ENCODE data around the gene INPP4B.

Gene INPP4B

GRCh38 chr4:142376204-142376603 is 469.9 kb downstream of the INPP4B start:
- peaks cover 10% of the 10 kb centered on the region for H3K4me1 ChIP-seq (ENCODE audit: control insufficient read depth, insufficient read depth, low read length)
- H3K9ac ChIP-seq (ENCODE audit: low read length): no peak overlapping the region
- no peak overlapping the region for H3K27ac ChIP-seq (ENCODE audit: low read depth, low read length)
- no peaks in the 10 kb centered on the region for H3K36me3 ChIP-seq (ENCODE audit: control insufficient read depth, insufficient read depth, low read length)
- H3K27me3 ChIP-seq (ENCODE audit: control insufficient read depth, insufficient read depth, low read length): no peaks in the 10 kb centered on the region
- H3K4me3 ChIP-seq (ENCODE audit: low read length): no peak overlapping the region

- H3K36me3 ChIP-seq (ENCODE audit: control insufficient read depth, insufficient read depth, low read length): no peaks in the 10 kb centered on the region
- H3K4me1 ChIP-seq (ENCODE audit: control insufficient read depth, insufficient read depth, low read length): no peaks in the 10 kb centered on the region
- H3K9ac ChIP-seq (ENCODE audit: low read length): no peak overlapping the region
- no peak overlapping the region for H3K27ac ChIP-seq (ENCODE audit: low read depth, low read length)
- H3K27me3 ChIP-seq (ENCODE audit: control insufficient read depth, insufficient read depth, low read length): no peaks in the 10 kb centered on the region
- H3K4me3 ChIP-seq (ENCODE audit: low read length): no peak overlapping the region
Observed at GRCh38 chr4:142373610-142374009, 472.5 kb downstream of the INPP4B start.

DNA sequence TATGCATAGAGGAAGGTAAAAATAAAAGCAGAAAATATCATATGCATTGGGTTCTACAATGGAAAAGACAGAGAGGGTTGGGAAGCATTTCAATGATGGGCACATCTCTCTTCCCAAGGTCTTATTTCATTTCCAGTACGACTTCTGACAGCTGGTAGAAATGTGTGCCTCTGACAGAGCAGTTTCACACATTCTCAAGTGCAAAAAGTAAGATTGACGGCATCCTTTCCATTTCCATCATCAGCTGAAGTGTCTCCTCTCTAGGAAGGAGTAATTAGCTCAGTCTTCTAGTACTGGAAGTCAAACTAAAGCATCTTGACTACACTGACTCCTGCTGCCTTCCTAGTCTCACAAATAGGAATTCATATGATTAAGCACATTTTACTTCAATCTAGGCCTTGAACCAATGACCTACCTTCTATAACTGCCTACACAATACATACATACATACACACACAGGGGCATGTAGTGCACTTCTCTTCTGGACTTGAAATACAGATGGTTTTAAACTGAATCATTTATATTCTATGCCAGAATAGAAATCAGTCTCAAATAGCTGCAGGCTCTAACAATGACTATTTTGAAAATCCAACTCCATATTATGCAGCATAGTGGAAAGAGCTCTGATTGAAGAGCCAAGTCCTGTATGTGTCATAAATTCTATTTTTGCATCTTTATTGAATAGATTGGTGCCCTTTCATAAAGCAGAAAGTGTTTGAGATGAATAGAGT is 473.4 kb downstream of the INPP4B start:
- H3K36me3 ChIP-seq (ENCODE audit: control insufficient read depth, insufficient read depth, low read length): no peaks in the 10 kb centered on the region
- no peak overlapping the region for H3K9ac ChIP-seq (ENCODE audit: low read length)
- H3K4me3 ChIP-seq (ENCODE audit: low read length): no peak overlapping the region
- no peaks in the 10 kb centered on the region for H3K4me1 ChIP-seq (ENCODE audit: control insufficient read depth, insufficient read depth, low read length)
- H3K27ac ChIP-seq (ENCODE audit: low read depth, low read length): no peak overlapping the region
- H3K27me3 ChIP-seq (ENCODE audit: control insufficient read depth, insufficient read depth, low read length): no peaks in the 10 kb centered on the region

GRCh38 chr4:142369141-142369540 is 477.0 kb downstream of the INPP4B start:
- H3K27ac ChIP-seq (ENCODE audit: low read depth, low read length): no peak overlapping the region
- no peaks in the 10 kb centered on the region for H3K27me3 ChIP-seq (ENCODE audit: control insufficient read depth, insufficient read depth, low read length)

DNA sequence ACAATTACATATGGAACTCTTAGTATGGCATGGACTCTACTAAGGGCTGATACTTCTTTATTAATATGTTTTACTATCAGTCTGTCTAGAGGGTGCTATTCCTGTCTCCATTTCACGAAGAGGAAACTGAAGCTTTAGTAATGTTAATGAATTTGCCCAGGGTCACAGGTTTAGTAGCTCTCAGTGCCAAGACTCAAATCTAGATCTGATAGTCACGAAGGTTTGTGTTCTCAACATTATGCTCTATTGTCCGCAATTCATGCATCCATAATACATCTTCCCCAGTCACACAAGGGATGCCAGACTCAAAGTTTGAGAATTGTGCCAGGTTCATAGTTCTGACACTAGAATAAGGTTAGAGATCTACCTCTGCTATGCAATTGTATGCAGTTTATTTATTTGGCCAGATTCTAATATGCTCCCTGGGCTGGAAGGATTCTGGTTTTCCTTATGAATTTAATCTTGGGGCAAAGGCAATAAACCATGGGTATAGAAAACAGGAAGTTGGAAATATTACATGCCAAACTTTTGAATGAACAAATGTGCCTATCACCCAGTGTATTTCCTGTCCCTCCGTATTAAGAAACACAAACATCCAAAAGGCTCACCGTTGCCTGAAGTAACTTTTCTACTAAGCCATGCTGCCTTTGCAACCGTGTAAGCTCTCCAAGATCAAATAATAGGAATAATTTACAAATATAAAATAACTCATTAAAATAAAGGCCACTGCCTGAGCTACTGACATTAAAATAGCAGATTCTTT is 478.5 kb downstream of the INPP4B start:
- H3K27ac ChIP-seq (ENCODE audit: low read depth, low read length): no peak overlapping the region
- no peaks in the 10 kb centered on the region for H3K4me1 ChIP-seq (ENCODE audit: control insufficient read depth, insufficient read depth, low read length)
- H3K4me3 ChIP-seq (ENCODE audit: low read length): no peak overlapping the region
- H3K9ac ChIP-seq (ENCODE audit: low read length): no peak overlapping the region
- no peaks in the 10 kb centered on the region for H3K27me3 ChIP-seq (ENCODE audit: control insufficient read depth, insufficient read depth, low read length)
- no peaks in the 10 kb centered on the region for H3K36me3 ChIP-seq (ENCODE audit: control insufficient read depth, insufficient read depth, low read length)

More at GRCh38 chr4:142369141-142369540, 477.0 kb downstream of the INPP4B start:
- Histone ChIP-seq H3K4me1 (ENCODE audit: control insufficient read depth, insufficient read depth, low read length) (no peaks in the 10 kb centered on the region), H3K9ac (ENCODE audit: low read length) (no peak overlapping the region), H3K4me3 (ENCODE audit: low read length) (no peak overlapping the region), H3K36me3 (ENCODE audit: control insufficient read depth, insufficient read depth, low read length) (no peaks in the 10 kb centered on the region)

DNA sequence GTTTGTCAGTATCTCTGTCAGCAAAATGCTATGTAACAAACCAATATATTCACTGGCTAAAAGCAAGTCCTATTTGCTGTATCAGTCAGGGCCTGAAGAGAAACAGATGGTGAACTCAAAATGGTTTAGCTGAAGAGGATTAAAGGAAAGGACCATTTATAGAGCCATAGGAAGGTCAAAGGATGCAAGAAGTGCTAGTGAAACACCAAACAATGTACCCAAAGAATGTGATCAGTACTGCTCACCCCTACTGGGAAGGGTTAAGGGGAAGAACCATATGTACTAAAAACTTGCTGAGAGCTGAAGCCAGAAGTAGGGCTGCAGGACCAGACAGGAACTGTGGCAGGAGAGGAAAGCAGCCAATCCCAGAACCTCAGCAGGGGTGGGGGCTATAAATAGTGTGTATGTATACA is 479.3 kb downstream of the INPP4B start:
- Histone ChIP-seq H3K36me3 (ENCODE audit: control insufficient read depth, insufficient read depth, low read length) (no peaks in the 10 kb centered on the region), H3K4me1 (ENCODE audit: control insufficient read depth, insufficient read depth, low read length) (no peaks in the 10 kb centered on the region), H3K27me3 (ENCODE audit: control insufficient read depth, insufficient read depth, low read length) (no peaks in the 10 kb centered on the region), H3K27ac (ENCODE audit: low read depth, low read length) (no peak overlapping the region), H3K9ac (ENCODE audit: low read length) (no peak overlapping the region), H3K4me3 (ENCODE audit: low read length) (no peak overlapping the region)

GRCh38 chr4:142365391-142365790 is 480.7 kb downstream of the INPP4B start:
- Histone ChIP-seq H3K27me3 (ENCODE audit: control insufficient read depth, insufficient read depth, low read length) (no peaks in the 10 kb centered on the region), H3K36me3 (ENCODE audit: control insufficient read depth, insufficient read depth, low read length) (no peaks in the 10 kb centered on the region), H3K4me1 (ENCODE audit: control insufficient read depth, insufficient read depth, low read length) (no peaks in the 10 kb centered on the region), H3K9ac (ENCODE audit: low read length) (no peak overlapping the region), H3K27ac (ENCODE audit: low read depth, low read length) (no peak overlapping the region), H3K4me3 (ENCODE audit: low read length) (no peak overlapping the region)

DNA sequence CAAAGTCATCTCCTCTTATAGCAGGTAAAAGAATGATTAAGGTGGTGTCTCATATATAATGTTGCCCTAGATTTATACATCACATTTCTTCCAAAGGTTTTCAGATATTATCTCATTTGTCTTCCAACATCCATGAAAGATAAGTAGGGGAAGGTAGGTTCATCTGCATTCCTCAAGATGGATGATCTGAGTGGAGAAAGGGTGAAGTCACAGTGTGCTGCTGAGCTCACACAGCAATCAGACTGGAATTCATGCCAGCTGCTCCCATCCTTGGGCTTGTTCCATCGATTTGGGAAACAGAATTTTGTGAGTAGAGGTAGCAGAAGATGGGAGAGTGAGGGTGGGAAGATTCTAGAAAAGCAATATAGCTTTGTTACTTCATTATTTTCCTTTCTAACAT is 482.4 kb downstream of the INPP4B start:
- Histone ChIP-seq H3K36me3 (ENCODE audit: control insufficient read depth, insufficient read depth, low read length) (no peaks in the 10 kb centered on the region), H3K4me1 (ENCODE audit: control insufficient read depth, insufficient read depth, low read length) (no peaks in the 10 kb centered on the region), H3K27ac (ENCODE audit: low read depth, low read length) (no peak overlapping the region), H3K9ac (ENCODE audit: low read length) (no peak overlapping the region), H3K4me3 (ENCODE audit: low read length) (no peak overlapping the region), H3K27me3 (ENCODE audit: control insufficient read depth, insufficient read depth, low read length) (no peaks in the 10 kb centered on the region)

DNA sequence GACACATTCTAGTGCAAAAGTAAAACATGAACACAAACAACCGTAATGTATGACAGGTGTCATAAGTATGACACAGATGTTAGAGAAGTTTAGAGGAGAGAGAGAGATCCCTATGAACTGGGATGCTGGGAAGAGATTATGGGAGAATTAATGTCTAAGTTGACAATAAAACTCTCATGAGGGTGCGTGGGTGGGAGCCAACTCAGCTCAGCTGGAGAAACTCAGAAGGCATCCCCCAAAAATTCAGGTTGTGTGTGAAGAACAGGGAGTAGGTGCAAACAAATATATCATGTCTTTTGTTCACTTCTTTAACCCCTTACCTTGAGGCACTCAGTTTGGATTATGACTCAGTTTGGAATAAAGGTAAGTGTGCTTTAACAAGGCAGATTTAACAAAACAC is 484.1 kb downstream of the INPP4B start:
- Histone ChIP-seq H3K4me1 (ENCODE audit: control insufficient read depth, insufficient read depth, low read length) (no peaks in the 10 kb centered on the region), H3K9ac (ENCODE audit: low read length) (no peak overlapping the region), H3K36me3 (ENCODE audit: control insufficient read depth, insufficient read depth, low read length) (no peaks in the 10 kb centered on the region), H3K4me3 (ENCODE audit: low read length) (no peak overlapping the region), H3K27ac (ENCODE audit: low read depth, low read length) (no peak overlapping the region), H3K27me3 (ENCODE audit: control insufficient read depth, insufficient read depth, low read length) (no peaks in the 10 kb centered on the region)

DNA sequence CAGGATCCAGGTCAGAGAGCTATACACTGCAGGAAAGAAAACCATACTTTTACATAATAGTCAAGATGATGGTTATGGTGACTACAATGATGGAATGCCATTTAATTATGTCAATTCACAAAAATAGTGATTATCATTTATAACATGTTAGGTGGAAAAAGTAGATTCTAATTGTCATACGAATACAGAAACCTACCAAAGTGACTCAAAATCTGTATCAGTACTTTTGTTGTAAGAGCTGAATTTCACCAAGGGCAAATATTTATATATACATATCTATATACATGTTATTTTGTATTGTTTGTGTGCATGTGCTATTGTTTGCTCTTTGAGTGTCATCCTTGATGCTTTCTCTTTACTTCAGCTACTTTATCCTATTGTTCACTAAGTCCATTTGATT is 485.4 kb downstream of the INPP4B start:
- Histone ChIP-seq H3K4me3 (ENCODE audit: low read length) (no peak overlapping the region), H3K36me3 (ENCODE audit: control insufficient read depth, insufficient read depth, low read length) (no peaks in the 10 kb centered on the region), H3K4me1 (ENCODE audit: control insufficient read depth, insufficient read depth, low read length) (no peaks in the 10 kb centered on the region), H3K27ac (ENCODE audit: low read depth, low read length) (no peak overlapping the region), H3K27me3 (ENCODE audit: control insufficient read depth, insufficient read depth, low read length) (no peaks in the 10 kb centered on the region), H3K9ac (ENCODE audit: low read length) (no peak overlapping the region)

- no peak overlapping the region for H3K27ac ChIP-seq (ENCODE audit: low read depth, low read length)
- peaks cover 3% of the 10 kb centered on the region for H3K4me1 ChIP-seq (ENCODE audit: control insufficient read depth, insufficient read depth, low read length)
- no peak overlapping the region for H3K9ac ChIP-seq (ENCODE audit: low read length)
Observed at GRCh38 chr4:142358656-142359055, 487.4 kb downstream of the INPP4B start.

GRCh38 chr4:142356801-142357200 is 489.3 kb downstream of the INPP4B start:
- H3K27me3 ChIP-seq (ENCODE audit: control insufficient read depth, insufficient read depth, low read length): no peaks in the 10 kb centered on the region
- no peak overlapping the region for H3K4me3 ChIP-seq (ENCODE audit: low read length)
- H3K36me3 ChIP-seq (ENCODE audit: control insufficient read depth, insufficient read depth, low read length): no peaks in the 10 kb centered on the region
- peaks cover 3% of the 10 kb centered on the region for H3K4me1 ChIP-seq (ENCODE audit: control insufficient read depth, insufficient read depth, low read length)
- no peak overlapping the region for H3K27ac ChIP-seq (ENCODE audit: low read depth, low read length)
- no peak overlapping the region for H3K9ac ChIP-seq (ENCODE audit: low read length)

More at GRCh38 chr4:142358656-142359055, 487.4 kb downstream of the INPP4B start:
- Histone ChIP-seq H3K27me3 (ENCODE audit: control insufficient read depth, insufficient read depth, low read length) (no peaks in the 10 kb centered on the region), H3K4me3 (ENCODE audit: low read length) (no peak overlapping the region), H3K36me3 (ENCODE audit: control insufficient read depth, insufficient read depth, low read length) (no peaks in the 10 kb centered on the region)
